Spleen (tissue), 11 donors: ENCODE results near the gene FAAP100. TPM values are rescaled to one million over a fixed set of nuclear protein-coding genes. Genes with fewer than 3 reads are reported as not detected.
"Not testable (repeated sequence)": the region's sequence is repeated elsewhere in the genome, so short reads cannot be mapped to it uniquely, and the experiment has no call there.

Source experiments
- DNase-seq: peaks from one replicate; pipeline ENCODE4 v3.0.0-alpha.2; 2020
- H3K27ac ChIP-seq, 8 donors: fragments of 200-600 bp; sonication (generic) in 7 of 8; 1 replicate in 4 of 8; 2 replicates in 4 of 8; pipeline versions ENCODE4 v1.5.0 to v1.8.0; 2016 to 2021; ENCODE audit warnings: inconsistent platforms in 4 of 8, mild to moderate bottlenecking in 4 of 8, moderate library complexity in 1 of 8
- H3K27me3 ChIP-seq, 7 donors: fragments of 200-600 bp; sonication (generic) in 6 of 7; replicated peaks in 1 of 7; 1 replicate in 4 of 7; 2 replicates in 3 of 7; pipeline versions ENCODE4 v1.5.0 to v1.8.0; 2016 to 2021; ENCODE audit warnings: inconsistent platforms in 3 of 7, mild to moderate bottlenecking in 1 of 7
- H3K36me3 ChIP-seq, 6 donors: fragments of 200-600 bp; sonication (generic) in 5 of 6; 1 replicate in 4 of 6; 2 replicates in 2 of 6; pipeline versions ENCODE4 v1.5.0 to v1.8.0; 2016 to 2021; ENCODE audit warnings: inconsistent platforms in 2 of 6
- H3K4me1 ChIP-seq, 6 donors: fragments of 200-600 bp; sonication (generic) in 5 of 6; 1 replicate in 3 of 6; 2 replicates in 3 of 6; pipeline versions ENCODE4 v1.5.0 to v1.8.0; 2016 to 2021; ENCODE audit warnings: inconsistent platforms in 3 of 6
- H3K4me3 ChIP-seq, 8 donors: fragments of 200-600 bp; sonication (generic) in 7 of 8; 1 replicate in 4 of 8; 2 replicates in 4 of 8; pipeline versions ENCODE4 v1.5.0 to v1.8.0; 2016 to 2021; ENCODE audit warnings: inconsistent platforms in 4 of 8, mild to moderate bottlenecking in 4 of 8, moderate library complexity in 2 of 8
- H3K9me3 ChIP-seq, 8 donors: fragments of 200-600 bp; sonication (generic) in 7 of 8; 1 replicate in 4 of 8; 2 replicates in 4 of 8; pipeline versions ENCODE4 v1.5.0 to v1.8.0; 2016 to 2021; ENCODE audit warnings: inconsistent platforms in 4 of 8
- POLR2A ChIP-seq, 3 donors: fragments of 450-650 bp; IDR thresholded peaks; one replicate each; pipeline ENCODE4 v1.5.1; 2017; ENCODE audit warnings: antibody characterized with exemption in 3 of 3, mild to moderate bottlenecking in 1 of 3
- POLR2AphosphoS5 ChIP-seq, 3 donors: sonication (generic); formaldehyde crosslinking; IDR thresholded peaks; one replicate each; pipeline ENCODE4 v1.5.1; 2017; ENCODE audit warnings: antibody characterized with exemption in 3 of 3
- WGBS, 5 donors: extraction: QIAGEN DNeasy Blood & Tissue Kit in 3 of 5; methylation state at CpG; one replicate each; pipeline versions ENCODE4 v1.1.5 to v1.1.7; 2013 to 2018; 5-methylcytosine and 5-hydroxymethylcytosine counted together
- intact Hi-C: fragments of 100-400 bp; cut with DNase I; formaldehyde crosslinking; loops from one replicate; pipeline ENCODE4 v1.15.0; 2023; ENCODE audit warnings: low total_unique reads
- polyA plus RNA-seq, 3 donors: library from polyadenylated mRNA; stranded (reverse); fragments of 200-250 nt; gene quantifications; one replicate each; pipeline ENCODE4 v1.2.1, GENCODE V29; 2013
- total RNA-seq, 7 donors: library from RNA; depleted of rRNA in 3 of 7; stranded (reverse); fragments of >200 nt in 3 of 7; fragmentation: NEBNext Ultra II Directional in 4 of 7; extraction: Animal tissue kit (Norgen Biotek cat#: 25700) in 4 of 7; gene quantifications; one replicate each; pipeline versions ENCODE4 v1.1.0 to v1.2.1, GENCODE V29; 2016 to 2021
- TF ChIP-seq, protein P1 (sequence below), 11 experiments: fragments of 200-600 bp in 7 of 11; fragments of 450-650 bp in 4 of 11; sonication (generic) in 4 of 11; IDR thresholded peaks in 8 of 11; conservative IDR thresholded peaks in 3 of 11; 1 replicate in 7 of 11; 2 replicates in 4 of 11; pipeline versions ENCODE4 v1.4.0 to v1.8.0; 2016 to 2021; ENCODE audit warnings: antibody characterized with exemption in 11 of 11, inconsistent platforms in 4 of 11, mild to moderate bottlenecking in 1 of 11
- donor health status: healthy with polysubstance abuse.
- donor health status: DM: no; HTN: no; CAD: no; lungs with moderate emphysema.
- donor health status: DM: no; HTN: no; CAD: no.
- donor health status: Bipolar disorder and iron deficiency.
- donor health status: healthy.
- donor health status: DM: no; HTN: no; CAD: no.
- donor health status: DM: yes; HTN: yes; CAD: no.

Gene FAAP100
- total and polyA plus RNA-seq, 10 donors: 32.2 to 77.2 (median 50.9) TPM

DNA sequence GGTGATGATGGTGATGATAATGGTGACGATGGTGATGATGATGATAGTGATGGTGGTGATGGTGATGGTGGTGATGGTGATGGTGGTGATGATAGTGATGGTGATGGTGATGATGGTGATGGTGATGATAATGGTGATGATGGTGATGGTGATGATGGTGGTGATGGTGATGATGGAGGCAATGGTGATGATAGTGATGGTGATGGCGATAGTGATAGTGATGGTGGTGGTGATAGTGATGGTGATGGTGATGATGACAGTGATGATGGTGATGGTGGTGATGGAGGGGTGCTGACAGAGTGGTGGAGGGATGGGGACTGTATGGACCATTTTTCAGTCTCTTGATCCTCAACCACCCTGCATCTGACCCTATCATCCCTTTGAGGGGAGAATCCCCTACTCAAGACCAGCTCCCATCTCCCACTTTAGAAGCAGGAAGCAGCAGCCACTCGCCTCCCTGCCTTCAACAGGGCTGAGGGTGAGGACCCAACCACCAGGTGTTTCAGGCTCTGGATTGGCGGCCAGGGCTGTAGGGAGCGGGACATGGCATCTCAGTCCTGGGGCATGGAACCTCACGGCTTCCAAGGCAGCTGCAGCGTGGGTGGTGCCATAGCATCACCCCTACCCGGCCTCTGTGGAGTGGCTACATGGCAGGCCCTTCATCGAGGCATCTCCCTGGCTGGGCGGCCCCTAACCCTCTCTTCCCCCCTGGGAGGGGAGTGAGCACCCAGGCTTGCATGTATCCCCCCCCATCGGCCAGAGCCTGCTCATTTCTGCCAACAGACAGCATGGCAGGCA is 19.5 kb downstream of the FAAP100 start:
- TF ChIP-seq POLR2AphosphoS5 (IDR thresholded peaks at IDR 0.05): peak in 1 of 3 donors; percentile 38
- TF ChIP-seq, protein P1, sequence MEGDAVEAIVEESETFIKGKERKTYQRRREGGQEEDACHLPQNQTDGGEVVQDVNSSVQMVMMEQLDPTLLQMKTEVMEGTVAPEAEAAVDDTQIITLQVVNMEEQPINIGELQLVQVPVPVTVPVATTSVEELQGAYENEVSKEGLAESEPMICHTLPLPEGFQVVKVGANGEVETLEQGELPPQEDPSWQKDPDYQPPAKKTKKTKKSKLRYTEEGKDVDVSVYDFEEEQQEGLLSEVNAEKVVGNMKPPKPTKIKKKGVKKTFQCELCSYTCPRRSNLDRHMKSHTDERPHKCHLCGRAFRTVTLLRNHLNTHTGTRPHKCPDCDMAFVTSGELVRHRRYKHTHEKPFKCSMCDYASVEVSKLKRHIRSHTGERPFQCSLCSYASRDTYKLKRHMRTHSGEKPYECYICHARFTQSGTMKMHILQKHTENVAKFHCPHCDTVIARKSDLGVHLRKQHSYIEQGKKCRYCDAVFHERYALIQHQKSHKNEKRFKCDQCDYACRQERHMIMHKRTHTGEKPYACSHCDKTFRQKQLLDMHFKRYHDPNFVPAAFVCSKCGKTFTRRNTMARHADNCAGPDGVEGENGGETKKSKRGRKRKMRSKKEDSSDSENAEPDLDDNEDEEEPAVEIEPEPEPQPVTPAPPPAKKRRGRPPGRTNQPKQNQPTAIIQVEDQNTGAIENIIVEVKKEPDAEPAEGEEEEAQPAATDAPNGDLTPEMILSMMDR (IDR thresholded peaks at IDR 0.05 in 8 of 11, conservative IDR thresholded peaks at IDR 0.05 in 3 of 11): no peak
- Histone ChIP-seq H3K27ac (no peak overlapping the region), H3K9me3 (no peaks in the 10 kb centered on the region), H3K4me1 (peaks cover 5 to 36% (median 22%) of the 10 kb centered on the region in 6 donors), H3K36me3 (peaks cover 0 to under 1% (median 0%) of the 10 kb centered on the region in 6 donors), H3K27me3 (peaks cover 0 to 53% (median 23%) of the 10 kb centered on the region in 7 donors), H3K4me3 (no peak overlapping the region)
- DNase-seq: no peak
- 88 to 92% (median 91%) methylated on average over 10 to 11 of the region's 11 CpGs for WGBS, 5 donors
- intact Hi-C loops: no loop called here

DNA sequence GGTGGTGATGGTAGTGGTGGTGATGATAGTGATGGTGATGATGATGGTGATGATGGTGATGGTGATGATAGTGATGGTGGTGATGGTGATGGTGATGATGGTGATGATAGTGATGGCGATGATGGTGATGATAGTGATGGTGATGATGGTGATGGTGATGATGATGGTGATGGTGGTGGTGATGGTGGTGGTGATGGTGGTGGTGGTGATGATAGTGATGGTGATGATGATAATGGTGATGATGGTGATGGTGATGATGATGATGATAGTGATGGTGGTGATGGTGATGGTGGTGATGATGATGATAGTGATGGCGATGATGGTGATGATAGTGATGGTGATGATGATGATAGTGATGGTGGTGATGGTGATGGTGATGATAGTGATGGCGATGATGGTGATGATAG is 20.2 kb downstream of the FAAP100 start:
- DNase-seq, intact Hi-C loops, H3K27ac ChIP-seq, H3K4me3 ChIP-seq, H3K36me3 ChIP-seq, H3K9me3 ChIP-seq: not testable (repeated sequence)
- WGBS, 5 donors: 92 to 99% (median 97%) methylated on average over 3 of the region's 3 CpGs
- peaks cover 0 to 53% (median 16%) of the 10 kb centered on the region in 7 donors for H3K27me3 ChIP-seq
- H3K4me1 ChIP-seq: peaks cover 0 to 30% (median 17%) of the 10 kb centered on the region in 6 donors

DNA sequence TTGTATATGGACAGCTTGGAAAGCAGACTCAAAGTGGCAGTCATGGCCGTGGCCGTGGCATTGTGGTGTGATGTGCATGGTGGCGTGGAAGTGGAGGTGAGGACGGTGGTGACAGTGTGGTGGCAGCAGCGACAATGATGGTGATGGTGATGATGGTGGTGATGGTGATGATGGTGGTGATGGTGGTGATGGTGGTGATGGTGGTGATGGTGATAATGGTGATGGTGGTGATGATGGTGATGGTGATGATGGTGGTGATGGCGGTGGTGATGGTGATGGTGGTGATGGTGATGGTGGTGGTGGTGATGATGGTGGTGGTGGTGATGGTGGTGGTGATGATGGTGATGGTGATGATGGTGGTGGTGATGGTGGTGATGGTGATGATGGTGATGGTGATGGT is 21.1 kb downstream of the FAAP100 start:
- H3K9me3 ChIP-seq, intact Hi-C loops, DNase-seq, H3K27ac ChIP-seq, H3K4me3 ChIP-seq, H3K36me3 ChIP-seq: not testable (repeated sequence)
- Histone ChIP-seq H3K4me1 (peaks cover 0 to 20% (median 8%) of the 10 kb centered on the region in 6 donors), H3K27me3 (peaks cover 0 to 52% (median 7%) of the 10 kb centered on the region in 7 donors)
- 76 to 88% (median 79%) methylated on average over 6 of the region's 6 CpGs for WGBS, 5 donors

DNA sequence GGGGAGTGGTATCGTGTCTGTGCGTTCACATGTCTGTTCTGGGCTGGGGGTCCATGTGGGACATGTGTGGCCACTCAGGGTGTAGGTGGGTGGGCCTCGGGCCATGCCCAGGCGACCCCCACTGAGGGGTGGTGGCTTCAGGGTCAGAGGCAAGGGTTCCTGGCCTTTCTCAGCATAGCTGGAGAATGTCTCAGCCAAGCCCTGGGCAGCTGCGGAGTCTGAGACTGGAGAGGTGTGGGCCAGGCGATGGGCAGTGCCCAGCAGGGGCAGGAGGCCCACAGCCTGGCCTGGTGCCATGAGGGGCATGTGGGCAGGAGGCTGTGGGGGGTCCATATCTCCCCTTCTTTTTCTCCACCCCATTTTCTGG is 22.7 kb downstream of the FAAP100 start:
- WGBS, 5 donors: 80 to 94% (median 87%) methylated on average over 6 of the region's 6 CpGs
- no peak overlapping the region for H3K4me3 ChIP-seq
- peaks cover 0 to 55% (median 0%) of the 10 kb centered on the region in 7 donors for H3K27me3 ChIP-seq
- no peak for DNase-seq
- no peaks in the 10 kb centered on the region for H3K9me3 ChIP-seq
- TF ChIP-seq POLR2AphosphoS5 (IDR thresholded peaks at IDR 0.05) (no peak), POLR2A (IDR thresholded peaks at IDR 0.05) (no peak)
- TF ChIP-seq, protein P1 (IDR thresholded peaks at IDR 0.05 in 8 of 11, conservative IDR thresholded peaks at IDR 0.05 in 3 of 11): no peak
- intact Hi-C loops: no loop called here
- H3K36me3 ChIP-seq: no peaks in the 10 kb centered on the region
- no peak overlapping the region for H3K27ac ChIP-seq
- H3K4me1 ChIP-seq: peaks cover 0 to 17% (median 7%) of the 10 kb centered on the region in 6 donors

- Histone ChIP-seq H3K4me3 (no peak overlapping the region), H3K36me3 (no peaks in the 10 kb centered on the region), H3K27me3 (peaks cover 0 to 55% (median 0%) of the 10 kb centered on the region in 7 donors), H3K4me1 (peaks cover 0 to 12% (median 5%) of the 10 kb centered on the region in 6 donors), H3K9me3 (no peaks in the 10 kb centered on the region), H3K27ac (no peak overlapping the region)
- no peak for DNase-seq
- intact Hi-C loops: no loop called here
- WGBS, 5 donors: 89 to 91% (median 91%) methylated on average over 30 to 62 of the region's 62 CpGs
- TF ChIP-seq POLR2A (IDR thresholded peaks at IDR 0.05) (no peak), POLR2AphosphoS5 (IDR thresholded peaks at IDR 0.05) (no peak)
These were observed 23.3 kb downstream of the FAAP100 start for GRCh38 chr17:81528651-81529436.
